Activated CD4-positive, alpha-beta T cell treated with anti-CD3 and anti-CD28 coated beads, Interleukin-2, amount 10 ng/mL, durations not matched to agents 7 days and 5 days (primary cell): ENCODE measurements around the gene LIPE. TPM values are rescaled to one million over a fixed set of nuclear protein-coding genes. Genes with fewer than 3 reads are reported as not detected.
A peak's percentile ranks its signal among the peaks of the same experiment; 100 is the strongest.

ENCODE experiments used
- CTCF ChIA-PET: fragments of 350-600 bp; sonication (Branson Sonifier 250); formaldehyde crosslinking; loops from one replicate; lab custom pipeline; 2021; ENCODE audit warnings: antibody characterized with exemption; lab: Charles Lee
- POLR2A ChIA-PET: fragments of 350-600 bp; sonication (Branson Sonifier 250); formaldehyde crosslinking; loops from one replicate; lab custom pipeline; 2021; ENCODE audit warnings: antibody characterized with exemption; lab: Charles Lee
- DNase-seq: peaks from one replicate; pipeline ENCODE4 v3.0.0-alpha.2; 2020
- H3K27ac Mint-ChIP-seq: one replicate; pipeline ENCODE4 v1.8.0; 2021; ENCODE audit warnings: mild to moderate bottlenecking, moderate library complexity, mixed read lengths
- H3K27me3 Mint-ChIP-seq: one replicate; pipeline ENCODE4 v1.8.0; 2021; ENCODE audit warnings: mixed read lengths
- H3K36me3 Mint-ChIP-seq: one replicate; pipeline ENCODE4 v1.8.0; 2021; ENCODE audit warnings: low read depth, mixed read lengths
- H3K4me1 Mint-ChIP-seq: one replicate; pipeline ENCODE4 v1.8.0; 2021; ENCODE audit warnings: mixed read lengths
- H3K4me3 Mint-ChIP-seq: one replicate; pipeline ENCODE4 v1.8.0; 2021; ENCODE audit warnings: mild to moderate bottlenecking, moderate library complexity, mixed read lengths
- H3K9me3 Mint-ChIP-seq: one replicate; pipeline ENCODE4 v1.8.0; 2021; ENCODE audit warnings: mixed read lengths
- total RNA-seq, 2 experiments: library from RNA; stranded (reverse); gene quantifications; one replicate each; pipeline ENCODE4 v1.2.3, GENCODE V29; 2021

Gene LIPE
- total RNA-seq, 2 experiments from 2014 or later: 27.7 to 29.5 TPM

GRCh38 chr19:42442833-42443232 lies 15.6 kb upstream of the LIPE start, which contains the start of gene CXCL17:
Gene CXCL17 (minus strand): TSS chr19:42442946. CDS start chr19:42442832, 114 bp downstream.
- H3K27me3 Mint-ChIP-seq: peaks cover 2% of the 10 kb centered on the region

GRCh38 chr19:42441049-42441445 lies 13.9 kb upstream of the LIPE start:
- Mint-ChIP-seq H3K27me3 (peaks cover 2% of the 10 kb centered on the region), H3K9me3 (no peaks in the 10 kb centered on the region), H3K4me1 (peaks cover 33% of the 10 kb centered on the region), H3K4me3 (no peak overlapping the region), H3K27ac (no peak overlapping the region), H3K36me3 (no peaks in the 10 kb centered on the region)
- DNase-seq: no peak
- POLR2A ChIA-PET: no interaction called here
- CTCF ChIA-PET: interaction anchor here (0.6 to 3.3 kb wide), 15 partner anchors 9 to 1684 kb away, joined by 3 to 30 read pairs (median 6); partner anchors contain the start of gene CEACAM1

More at GRCh38 chr19:42442833-42443232, 15.6 kb upstream of the LIPE start, which contains the start of gene CXCL17:
- no peak for DNase-seq
- no peak within 1 kb of the TSS for H3K4me3 Mint-ChIP-seq
- peaks cover 33% of the 10 kb centered on the region for H3K4me1 Mint-ChIP-seq
- CTCF ChIA-PET: interaction anchor here (3.3 kb wide), 2 partner anchors 8 to 86 kb away, joined by 30 read pairs; partner anchors contain the start of gene CEACAM1
- H3K36me3 Mint-ChIP-seq: no peaks in the 10 kb centered on the region
- POLR2A ChIA-PET: no interaction called here
- no peak within 1 kb of the TSS for H3K27ac Mint-ChIP-seq
- H3K9me3 Mint-ChIP-seq: no peaks in the 10 kb centered on the region

GRCh38 chr19:42440357-42441048 lies 13.3 kb upstream of the LIPE start:
- no peak overlapping the region for H3K27ac Mint-ChIP-seq
- ChIA-PET CTCF (interaction anchor here (0.6 to 3.3 kb wide), 21 partner anchors 9 to 1684 kb away, joined by 3 to 30 read pairs (median 6); partner anchors contain the start of genes CEACAM1 and LIPE), POLR2A (interaction anchor here (0.9 kb wide), 1 partner anchor 17 kb away, joined by 3 read pairs; no protein-coding TSS in a partner anchor)
- peak; percentile 83 for DNase-seq
- no peaks in the 10 kb centered on the region for H3K9me3 Mint-ChIP-seq
- H3K36me3 Mint-ChIP-seq: no peaks in the 10 kb centered on the region
- H3K4me1 Mint-ChIP-seq: peaks cover 33% of the 10 kb centered on the region
- H3K4me3 Mint-ChIP-seq: no peak overlapping the region
- peaks cover 2% of the 10 kb centered on the region for H3K27me3 Mint-ChIP-seq

- Mint-ChIP-seq H3K27ac (no peak overlapping the region), H3K36me3 (no peaks in the 10 kb centered on the region), H3K4me1 (peaks cover 22% of the 10 kb centered on the region), H3K9me3 (no peaks in the 10 kb centered on the region), H3K27me3 (peaks cover 3% of the 10 kb centered on the region), H3K4me3 (no peak overlapping the region)
- ChIA-PET CTCF (interaction anchor here (3.5 kb wide), 1 partner anchor 12 kb away, joined by 9 read pairs; no protein-coding TSS in a partner anchor), POLR2A (no interaction called here)
- DNase-seq: no peak
Measured at GRCh38 chr19:42436006-42436405, 8.8 kb upstream of the LIPE start.

- H3K27me3 Mint-ChIP-seq: peaks cover 3% of the 10 kb centered on the region
- no peaks in the 10 kb centered on the region for H3K36me3 Mint-ChIP-seq
- peaks cover 15% of the 10 kb centered on the region for H3K4me1 Mint-ChIP-seq
- CTCF ChIA-PET: interaction anchor here (0.6 to 3.5 kb wide), 3 partner anchors 11 to 195 kb away, joined by 3 to 9 read pairs (median 3); no protein-coding TSS in a partner anchor
- H3K4me3 Mint-ChIP-seq: no peak overlapping the region
- H3K27ac Mint-ChIP-seq: no peak overlapping the region
- no peaks in the 10 kb centered on the region for H3K9me3 Mint-ChIP-seq
- DNase-seq: no peak
- POLR2A ChIA-PET: interaction anchor here (0.6 kb wide), 1 partner anchor 150 kb away, joined by 6 read pairs; no protein-coding TSS in a partner anchor
Measured at GRCh38 chr19:42435316-42435715, 8.1 kb upstream of the LIPE start.

GRCh38 chr19:42433503-42434260 lies 6.5 kb upstream of the LIPE start:
- Mint-ChIP-seq H3K27me3 (peaks cover 3% of the 10 kb centered on the region), H3K9me3 (no peaks in the 10 kb centered on the region), H3K36me3 (no peaks in the 10 kb centered on the region), H3K27ac (no peak overlapping the region), H3K4me1 (peaks cover 7% of the 10 kb centered on the region), H3K4me3 (no peak overlapping the region)
- ChIA-PET CTCF (interaction anchor here (1.6 to 3.5 kb wide), 3 partner anchors 10 to 73 kb away, joined by 3 to 13 read pairs (median 9); no protein-coding TSS in a partner anchor), POLR2A (interaction anchor here (1.0 kb wide), 1 partner anchor 10 kb away, joined by 3 read pairs; no protein-coding TSS in a partner anchor)
- DNase-seq: peak; percentile 71

- Mint-ChIP-seq H3K27me3 (peaks cover 3% of the 10 kb centered on the region), H3K4me3 (no peak overlapping the region), H3K27ac (no peak overlapping the region), H3K9me3 (no peaks in the 10 kb centered on the region), H3K4me1 (peaks cover 4% of the 10 kb centered on the region), H3K36me3 (no peaks in the 10 kb centered on the region)
- ChIA-PET CTCF (interaction anchor here (0.6 to 1.5 kb wide), 3 partner anchors 9 to 110 kb away, joined by 3 to 5 read pairs (median 3); no protein-coding TSS in a partner anchor), POLR2A (no interaction called here)
- no peak for DNase-seq
Measured at GRCh38 chr19:42431486-42431885, 4.3 kb upstream of the LIPE start.

- H3K36me3 Mint-ChIP-seq: no peaks in the 10 kb centered on the region
- DNase-seq: no peak
- H3K9me3 Mint-ChIP-seq: no peaks in the 10 kb centered on the region
- POLR2A ChIA-PET: no interaction called here
- CTCF ChIA-PET: interaction anchor here (0.7 to 1.4 kb wide), 2 partner anchors 10 to 696 kb away, joined by 3 to 5 read pairs; no protein-coding TSS in a partner anchor
- H3K4me1 Mint-ChIP-seq: peaks cover 9% of the 10 kb centered on the region
- H3K27ac Mint-ChIP-seq: no peak overlapping the region
- no peak overlapping the region for H3K4me3 Mint-ChIP-seq
- peaks cover 3% of the 10 kb centered on the region for H3K27me3 Mint-ChIP-seq
Measured at GRCh38 chr19:42428676-42429075, 1.5 kb upstream of the LIPE start.

- peaks cover 20% of the 10 kb centered on the region for H3K4me1 Mint-ChIP-seq
- H3K27me3 Mint-ChIP-seq: peaks cover 3% of the 10 kb centered on the region
- DNase-seq: no peak
- POLR2A ChIA-PET: no interaction called here
- H3K27ac Mint-ChIP-seq: no peak overlapping the region
- CTCF ChIA-PET: interaction anchor here (2.2 to 3.9 kb wide), 2 partner anchors 11 to 14 kb away, joined by 6 to 25 read pairs; no protein-coding TSS in a partner anchor
- H3K36me3 Mint-ChIP-seq: no peaks in the 10 kb centered on the region
- H3K4me3 Mint-ChIP-seq: no peak overlapping the region
- H3K9me3 Mint-ChIP-seq: no peaks in the 10 kb centered on the region
Measured at GRCh38 chr19:42426643-42427042, 545 bp downstream of the LIPE start.

- H3K27me3 Mint-ChIP-seq: no peaks in the 10 kb centered on the region
- no peak overlapping the region for H3K27ac Mint-ChIP-seq
- peak overlapping the region; percentile 95 for H3K4me3 Mint-ChIP-seq
- H3K9me3 Mint-ChIP-seq: no peaks in the 10 kb centered on the region
- no peak for DNase-seq
- ChIA-PET CTCF (interaction anchor here (2.2 to 3.9 kb wide), 2 partner anchors 10 to 13 kb away, joined by 9 to 25 read pairs; no protein-coding TSS in a partner anchor), POLR2A (no interaction called here)
- H3K36me3 Mint-ChIP-seq: peaks cover 6% of the 10 kb centered on the region
- peaks cover 39% of the 10 kb centered on the region for H3K4me1 Mint-ChIP-seq
Measured at GRCh38 chr19:42424712-42425131, 2.5 kb downstream of the LIPE start.

- H3K4me3 Mint-ChIP-seq: peak overlapping the region; percentile 95
- H3K9me3 Mint-ChIP-seq: no peaks in the 10 kb centered on the region
- H3K27ac Mint-ChIP-seq: no peak overlapping the region
- peaks cover 40% of the 10 kb centered on the region for H3K4me1 Mint-ChIP-seq
- ChIA-PET CTCF (interaction anchor here (2.2 to 3.9 kb wide), 2 partner anchors 10 to 14 kb away, joined by 9 to 25 read pairs; no protein-coding TSS in a partner anchor), POLR2A (interaction anchor here (1.2 kb wide), 1 partner anchor 9 kb away, joined by 3 read pairs; no protein-coding TSS in a partner anchor)
- peaks cover 6% of the 10 kb centered on the region for H3K36me3 Mint-ChIP-seq
- no peak for DNase-seq
- H3K27me3 Mint-ChIP-seq: no peaks in the 10 kb centered on the region
Measured at GRCh38 chr19:42424345-42424707, 2.9 kb downstream of the LIPE start.
